Ovary (tissue), 9 donors: Measurements from ENCODE around the gene DNMT3A. TPM values are rescaled to one million over a fixed set of nuclear protein-coding genes. Genes with fewer than 3 reads are reported as not detected.
A peak's percentile ranks its signal among the peaks of the same experiment; 100 is the strongest.

Experiments used
- DNase-seq, 5 donors: peaks; one replicate each; pipeline ENCODE4 v3.0.0-alpha.2; 2019 to 2020
- H3K27ac ChIP-seq, 2 donors: fragments of 200-600 bp; one replicate each; pipeline versions ENCODE4 v1.5.1 to v1.8.0; 2019 to 2022
- H3K27me3 ChIP-seq: fragments of 200-600 bp; one replicate; pipeline ENCODE4 v1.8.0; 2022
- H3K36me3 ChIP-seq: fragments of 200-600 bp; sonication (generic); one replicate; pipeline ENCODE4 v1.5.1; 2019
- H3K4me1 ChIP-seq: one replicate; pipeline ENCODE4 v1.8.1; 2013; ENCODE audit warnings: mild to moderate bottlenecking, moderate library complexity; ENCODE audit not compliant: insufficient read depth
- H3K4me3 ChIP-seq: fragments of 200-600 bp; sonication (generic); one replicate; pipeline ENCODE4 v1.5.1; 2017
- H3K9me3 ChIP-seq, 2 donors: fragments of 200-600 bp in 1 of 2; sonication (generic) in 1 of 2; one replicate each; pipeline versions ENCODE4 v1.5.1 to v1.8.1; 2013 to 2019; ENCODE audit warnings: mild to moderate bottlenecking in 1 of 2, moderate library complexity in 1 of 2
- CTCF ChIP-seq, 3 donors: fragments of 450-650 bp in 2 of 3; fragments of 200-600 bp in 1 of 3; IDR thresholded peaks; one replicate each; pipeline versions ENCODE4 v1.5.1 to v1.8.0; 2016 to 2022; ENCODE audit warnings: antibody characterized with exemption in 3 of 3, mild to moderate bottlenecking in 1 of 3
- EP300 ChIP-seq: sonication (generic); formaldehyde crosslinking; IDR thresholded peaks from one replicate; pipeline ENCODE4 v1.6.1; 2017; ENCODE audit warnings: antibody characterized with exemption
- POLR2A ChIP-seq: fragments of 450-650 bp; IDR thresholded peaks from one replicate; pipeline ENCODE4 v1.6.1; 2017; ENCODE audit warnings: antibody characterized with exemption, mild to moderate bottlenecking, moderate library complexity
- WGBS, 3 donors: extraction: QIAGEN DNeasy Blood & Tissue Kit in 1 of 3; methylation state at CpG; one replicate each; pipeline versions ENCODE4 v1.1.5 to v1.1.7; 2013 to 2017; 5-methylcytosine and 5-hydroxymethylcytosine counted together
- intact Hi-C, 4 donors: fragments of 100-400 bp; cut with DNase I; formaldehyde crosslinking; loops; one replicate each; pipeline versions ENCODE4 v1.11.0 to v1.15.1; 2022 to 2023
- polyA plus RNA-seq, 2 donors: library from polyadenylated mRNA; stranded (reverse); fragments of 200-250 nt in 1 of 2; fragments of 350-450 nt in 1 of 2; fragmentation: Illumina TruSeq in 1 of 2; extraction: RNeasy Lipid Tissue Mini Kit (QIAGEN cat#74804) in 1 of 2; gene quantifications; one replicate each; pipeline ENCODE4 v1.2.3, GENCODE V29; 2013 to 2014
- total RNA-seq, 7 donors: library from RNA; depleted of rRNA in 2 of 7; stranded (reverse); fragments of >200 nt in 2 of 7; fragmentation: NEBNext Ultra II Directional in 3 of 7; extraction: Animal tissue kit (Norgen Biotek cat#: 25700) in 3 of 7; gene quantifications; one replicate each; pipeline versions ENCODE4 v1.1.0 to v1.2.4, GENCODE V29; 2016 to 2023
- donor health status: DM: no; HTN: no; CAD: no; lungs with moderate emphysema.
- donor health status: DM: no; HTN: no; CAD: no.
- donor health status: Bipolar disorder and iron deficiency.
- donor health status: DM: yes; HTN: yes; CAD: no.
- donor health status: DM: no; HTN: no; CAD: no.
- donor health status: DM: yes; HTN: yes; CAD: no.

Gene DNMT3A
- total and polyA plus RNA-seq, 9 donors = 11.3 to 72.7 (median 46.7) TPM

DNA sequence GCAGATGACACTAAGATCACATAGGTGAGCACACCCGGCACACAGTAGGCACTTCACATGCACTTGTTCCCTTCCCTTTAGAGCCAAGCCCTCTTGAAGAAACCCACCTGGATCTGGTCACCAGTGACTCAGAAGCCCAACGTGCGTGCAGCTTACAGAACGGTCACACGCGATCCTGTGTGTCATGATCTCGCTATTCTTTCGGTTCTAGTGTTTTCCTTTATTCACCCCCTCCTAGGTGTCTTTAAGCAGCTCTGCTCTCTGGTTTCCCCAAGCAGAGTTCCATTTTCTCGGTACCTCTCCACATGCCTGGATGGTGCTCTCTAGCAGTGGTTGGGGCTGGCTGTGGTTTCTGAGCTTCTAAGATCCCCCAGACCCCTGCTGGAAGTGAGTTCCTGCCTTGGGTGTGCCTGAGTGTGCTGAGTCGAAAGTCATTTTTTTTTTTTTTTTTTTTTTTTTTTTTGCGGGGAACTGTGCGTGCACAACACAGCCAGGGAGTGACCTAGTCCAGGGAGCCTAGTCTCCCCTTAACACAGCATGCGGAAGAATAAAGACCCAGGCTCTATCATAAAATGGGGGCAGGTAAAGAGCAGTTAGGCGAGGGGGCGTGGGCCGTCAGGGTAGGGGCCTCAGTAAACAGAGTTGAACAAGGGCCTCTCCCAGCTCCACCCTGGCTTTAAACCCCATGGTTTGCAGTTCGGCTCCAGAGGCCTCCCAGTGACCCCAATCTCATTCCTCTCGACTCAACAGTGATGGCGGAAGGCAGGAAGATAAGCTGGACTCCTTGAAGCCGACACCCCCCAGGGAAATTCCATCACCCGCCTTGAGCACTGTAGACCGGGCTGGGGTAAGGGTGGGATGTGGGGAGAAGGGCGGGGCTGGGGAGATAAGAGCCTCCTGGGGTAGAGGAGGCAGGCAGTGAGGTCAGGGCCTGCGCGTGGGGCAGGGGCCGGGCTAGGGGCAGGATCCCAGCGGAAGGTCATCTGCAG lies 29.8 kb upstream of the DNMT3A start:
- TF ChIP-seq CTCF (IDR thresholded peaks at IDR 0.05) = no peak
- no peak for TF ChIP-seq POLR2A
- TF ChIP-seq EP300 = no peak
- no peaks in the 10 kb centered on the region for H3K9me3 ChIP-seq
- H3K27ac ChIP-seq = no peak overlapping the region
- WGBS, 3 donors = 81 to 90% (median 84%) methylated on average over 27 of the region's 27 CpGs
- H3K27me3 ChIP-seq = no peaks in the 10 kb centered on the region
- peak in 2 of 5 donors; percentile 15 to 26 for DNase-seq
- H3K4me3 ChIP-seq = no peak overlapping the region
- H3K36me3 ChIP-seq = no peaks in the 10 kb centered on the region
- intact Hi-C loops = loop anchor here in 1 of 4 donors (10.0 kb wide), 1 partner anchor 303 kb away; the partner anchor contains the start of gene DTNB
- H3K4me1 ChIP-seq = peaks cover 3% of the 10 kb centered on the region

- 79 to 86% (median 83%) methylated on average over 5 of the region's 5 CpGs for WGBS, 3 donors
- H3K4me3 ChIP-seq = no peak overlapping the region
- peak in 2 of 5 donors; percentile 3 to 19 for DNase-seq
- TF ChIP-seq CTCF (IDR thresholded peaks at IDR 0.05) (no peak), POLR2A (no peak), EP300 (no peak)
- intact Hi-C loops = loop anchor here in 1 of 4 donors (10.0 kb wide), 1 partner anchor 305 kb away; the partner anchor contains the start of gene DTNB
- H3K36me3 ChIP-seq = no peaks in the 10 kb centered on the region
- H3K27me3 ChIP-seq = no peaks in the 10 kb centered on the region
- H3K4me1 ChIP-seq = no peaks in the 10 kb centered on the region
- no peak overlapping the region for H3K27ac ChIP-seq
- H3K9me3 ChIP-seq = no peaks in the 10 kb centered on the region
Measured at GRCh38 chr2:25369876-25370275, 28.2 kb upstream of the DNMT3A start.

DNA sequence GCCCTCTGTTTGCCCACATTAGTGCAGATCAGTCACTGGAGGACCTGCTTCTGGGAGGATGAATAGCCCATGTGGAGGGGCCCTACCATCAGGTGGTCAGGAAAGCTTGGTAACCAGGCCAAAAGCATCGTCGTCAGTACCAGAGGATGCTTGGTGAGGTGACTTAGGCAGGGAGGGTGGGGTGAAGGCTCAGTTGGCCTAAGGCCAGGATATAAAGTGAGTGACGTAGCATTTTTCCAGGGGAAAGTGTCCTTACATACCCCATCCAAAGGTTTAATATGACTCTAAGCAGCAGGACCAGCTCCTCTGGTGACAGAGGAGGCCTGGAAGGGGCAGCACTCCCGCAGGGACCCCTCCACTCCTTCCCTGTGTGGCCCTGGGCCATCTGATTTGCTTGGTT lies 27.7 kb upstream of the DNMT3A start:
- H3K36me3 ChIP-seq = no peaks in the 10 kb centered on the region
- peak in 2 of 5 donors; percentile 7 to 14 for DNase-seq
- intact Hi-C loops = no loop called here
- H3K27ac ChIP-seq = no peak overlapping the region
- H3K4me3 ChIP-seq = no peak overlapping the region
- 69 to 83% (median 79%) methylated on average over 4 of the region's 4 CpGs for WGBS, 3 donors
- TF ChIP-seq POLR2A = no peak
- no peak for TF ChIP-seq CTCF (IDR thresholded peaks at IDR 0.05)
- no peak for TF ChIP-seq EP300
- no peaks in the 10 kb centered on the region for H3K4me1 ChIP-seq
- H3K27me3 ChIP-seq = no peaks in the 10 kb centered on the region
- no peaks in the 10 kb centered on the region for H3K9me3 ChIP-seq

- Histone ChIP-seq H3K4me3 (no peak overlapping the region), H3K36me3 (no peaks in the 10 kb centered on the region), H3K9me3 (no peaks in the 10 kb centered on the region), H3K27ac (no peak overlapping the region), H3K27me3 (no peaks in the 10 kb centered on the region), H3K4me1 (no peaks in the 10 kb centered on the region)
- intact Hi-C loops = no loop called here
- DNase-seq = peak in 1 of 5 donors; percentile 24
- TF ChIP-seq CTCF (IDR thresholded peaks at IDR 0.05) = no peak
- TF ChIP-seq EP300 = no peak
- TF ChIP-seq POLR2A = no peak
- 41 to 47% (median 43%) methylated on average over 4 of the region's 4 CpGs for whole genome bisulfite sequencing, 3 donors
Measured at GRCh38 chr2:25368660-25369059, 26.9 kb upstream of the DNMT3A start.
